GOT3 (cell line): Measurements from ENCODE around the gene PRMT5.

ENCODE experiments used
- DNase-seq: peaks from one replicate; lab custom pipeline; 2025; ENCODE audit warnings: mixed read lengths; lab: John Stamatoyannopoulos, UW

The PRMT5 gene

DNA sequence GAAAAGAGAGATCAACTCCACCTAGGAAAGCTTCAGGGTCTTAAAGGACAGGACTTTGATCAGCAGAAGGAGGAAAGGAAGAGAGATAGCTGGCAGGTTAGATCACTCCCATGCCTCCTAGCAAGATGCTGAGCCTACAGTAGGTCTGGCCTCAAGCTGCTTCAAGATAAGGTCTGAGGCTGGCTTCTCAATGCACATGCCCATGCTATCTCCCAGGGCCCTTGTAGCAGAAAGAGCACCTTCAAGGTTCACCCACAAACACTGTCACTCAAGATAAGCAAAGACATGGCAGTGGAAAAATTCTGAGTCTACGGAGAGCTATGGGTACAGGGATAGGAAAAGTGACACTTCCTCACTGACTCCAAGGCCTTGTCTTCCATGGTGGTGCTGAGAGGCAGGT is 31.8 kb downstream of the PRMT5 start:
- no peak for DNase-seq

DNA sequence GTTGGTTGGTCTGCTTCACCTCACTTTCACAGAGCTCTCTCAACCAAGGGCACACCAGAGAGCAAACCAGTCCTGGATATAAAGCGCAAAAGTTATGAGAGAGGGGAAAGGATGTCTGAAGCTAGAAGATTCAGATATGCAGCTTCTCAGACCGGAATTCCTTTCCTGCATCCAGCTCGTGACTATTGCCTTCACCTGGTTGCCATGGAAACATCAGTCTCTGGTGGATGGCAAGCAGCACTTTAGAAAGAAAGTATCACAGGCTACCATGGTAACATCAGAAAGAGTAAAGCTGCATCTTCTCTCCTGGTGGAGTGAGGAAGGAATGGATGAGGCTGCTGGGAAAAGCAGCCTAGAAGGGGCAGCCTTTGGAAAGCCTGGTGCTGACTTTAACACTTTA is 32.4 kb downstream of the PRMT5 start:
- no peak for DNase-seq

DNA sequence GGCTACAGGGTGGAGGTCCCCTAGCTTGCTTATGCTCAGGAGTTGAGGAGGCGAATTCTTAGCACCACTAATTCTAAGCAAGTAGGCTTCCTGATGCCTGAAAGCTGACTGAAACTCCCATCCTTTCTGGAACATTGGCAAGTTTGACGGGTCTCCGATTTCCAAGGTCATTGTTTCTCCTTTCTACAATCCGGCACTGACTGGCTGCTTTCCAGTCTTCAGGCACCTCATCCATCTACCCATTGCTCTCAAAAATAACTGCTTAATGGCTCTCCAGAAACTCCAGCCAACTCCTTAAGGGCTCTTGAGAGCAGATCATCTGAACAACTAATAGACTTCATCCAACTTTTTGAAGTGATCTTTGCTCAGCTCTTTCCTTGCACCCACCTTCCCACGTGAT is 32.8 kb downstream of the PRMT5 start:
- DNase-seq, result no peak

DNA sequence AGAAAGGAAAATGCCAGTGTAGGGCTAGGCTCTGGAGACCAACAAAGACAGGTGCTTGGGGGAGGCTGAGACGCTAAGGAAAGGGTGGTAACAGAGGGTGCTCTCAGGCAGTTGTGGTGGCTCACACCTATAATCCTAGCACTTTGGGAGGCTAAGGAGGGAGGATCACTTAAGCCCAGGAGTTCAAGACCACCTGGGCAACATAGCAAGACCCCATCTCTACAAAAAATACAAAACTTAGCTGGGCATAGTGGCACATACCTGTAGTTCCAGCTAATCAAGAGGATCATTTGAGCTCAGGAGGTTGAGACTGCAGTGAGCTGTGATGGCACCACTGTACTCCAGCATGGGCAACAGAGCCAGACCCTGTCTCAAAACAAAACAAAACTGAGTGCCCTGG is 33.8 kb downstream of the PRMT5 start:
- DNase-seq, result no peak

DNA sequence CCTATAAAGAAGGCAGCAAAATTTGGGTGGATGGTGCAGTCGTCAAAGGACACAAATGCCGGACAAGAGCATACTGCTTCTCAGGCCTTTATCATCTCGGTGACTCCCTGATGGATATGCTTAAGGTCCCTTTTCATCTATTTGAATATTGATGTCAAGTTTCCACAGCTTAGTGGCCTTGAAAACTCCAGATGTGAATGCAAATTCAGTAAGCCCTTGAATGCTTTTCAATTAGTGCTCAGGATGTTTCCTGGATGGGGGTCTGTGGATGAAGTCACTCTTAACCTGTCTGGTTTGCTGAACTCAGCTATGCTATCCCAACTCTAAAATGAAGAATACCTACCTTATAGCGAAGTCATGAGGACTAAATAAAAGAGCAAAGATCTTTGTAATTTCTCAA is 35.5 kb downstream of the PRMT5 start:
- no peak for DNase-seq

DNA sequence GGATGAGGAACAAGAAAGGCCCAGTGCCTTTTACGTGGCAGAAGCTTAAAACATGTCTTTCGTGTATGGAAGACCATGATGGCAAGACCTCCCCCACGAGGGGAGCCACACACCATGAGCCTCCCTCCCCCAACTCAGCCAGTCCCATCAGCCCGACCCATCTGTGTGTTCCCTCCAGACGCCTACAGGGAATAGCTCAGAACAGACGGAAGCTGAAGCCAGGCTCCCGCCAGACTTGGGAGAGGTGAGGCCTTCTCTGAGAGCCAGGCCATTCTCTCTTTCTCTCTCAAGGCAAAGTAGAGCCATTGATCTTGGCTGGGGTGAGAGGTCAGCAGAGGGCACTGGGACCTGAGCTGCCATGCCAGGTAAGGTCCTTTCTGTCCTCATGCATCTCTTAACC is 36.7 kb downstream of the PRMT5 start:
- DNase-seq, result no peak

DNA sequence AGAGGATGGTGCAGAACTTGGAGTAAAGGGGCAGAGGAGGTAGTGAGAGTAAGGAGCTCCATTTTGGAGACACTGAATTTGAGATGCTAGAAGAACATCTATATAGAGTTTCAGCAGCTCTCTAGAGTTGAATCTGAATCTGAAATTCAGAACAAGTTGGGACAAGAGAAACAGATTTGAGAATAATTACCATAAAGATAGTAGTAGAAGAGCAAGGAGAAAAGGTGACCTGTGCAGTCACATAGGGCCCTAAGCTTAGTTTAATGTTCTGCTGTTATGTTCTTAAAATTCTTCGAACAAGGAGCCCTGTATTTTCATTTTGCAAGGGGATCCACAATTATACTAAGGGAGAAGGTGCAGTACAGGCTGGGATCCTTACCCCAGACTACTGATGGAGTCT is 38.8 kb downstream of the PRMT5 start:
- no peak for DNase-seq

DNA sequence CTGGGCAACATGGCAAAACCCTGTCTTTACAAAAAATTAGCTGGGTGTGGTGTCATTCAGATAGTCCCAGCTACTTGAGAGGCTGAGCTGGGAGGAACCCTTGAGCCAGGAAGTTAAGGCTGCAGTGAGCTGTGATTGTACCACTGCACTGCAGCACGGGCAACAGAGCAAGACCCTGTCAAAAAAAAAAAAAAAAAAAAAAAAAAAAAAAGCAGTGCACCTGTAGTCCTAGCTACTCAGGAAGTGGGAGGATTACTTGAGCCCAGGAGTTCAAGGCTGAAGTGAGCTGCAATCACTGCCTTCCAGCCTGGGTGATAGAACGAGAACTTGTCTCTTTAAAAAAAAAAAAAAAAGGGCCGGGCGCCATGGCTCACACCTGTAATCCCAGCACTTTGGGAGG is 40.5 kb downstream of the PRMT5 start:
- DNase-seq, result no peak

DNA sequence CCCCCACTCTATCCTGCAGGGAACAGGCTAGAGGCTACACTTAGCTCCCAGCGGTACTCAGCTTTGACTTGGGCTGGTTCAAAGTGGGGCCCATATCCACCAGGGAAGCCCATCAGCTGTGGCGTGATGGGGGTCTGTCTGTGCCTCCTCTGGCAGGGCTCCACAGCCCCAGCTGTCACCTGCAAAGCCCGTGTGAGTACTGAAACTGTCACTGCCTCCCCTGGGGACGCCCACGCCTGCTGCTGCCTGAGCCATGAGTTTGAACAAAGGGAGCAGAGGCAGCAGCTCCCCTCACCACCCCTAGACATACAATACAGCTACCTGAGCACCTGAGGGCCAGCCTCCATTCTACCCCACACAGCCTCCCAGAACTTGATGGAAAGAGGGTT is 41.2 kb downstream of the PRMT5 start:
- no peak for DNase-seq

DNA sequence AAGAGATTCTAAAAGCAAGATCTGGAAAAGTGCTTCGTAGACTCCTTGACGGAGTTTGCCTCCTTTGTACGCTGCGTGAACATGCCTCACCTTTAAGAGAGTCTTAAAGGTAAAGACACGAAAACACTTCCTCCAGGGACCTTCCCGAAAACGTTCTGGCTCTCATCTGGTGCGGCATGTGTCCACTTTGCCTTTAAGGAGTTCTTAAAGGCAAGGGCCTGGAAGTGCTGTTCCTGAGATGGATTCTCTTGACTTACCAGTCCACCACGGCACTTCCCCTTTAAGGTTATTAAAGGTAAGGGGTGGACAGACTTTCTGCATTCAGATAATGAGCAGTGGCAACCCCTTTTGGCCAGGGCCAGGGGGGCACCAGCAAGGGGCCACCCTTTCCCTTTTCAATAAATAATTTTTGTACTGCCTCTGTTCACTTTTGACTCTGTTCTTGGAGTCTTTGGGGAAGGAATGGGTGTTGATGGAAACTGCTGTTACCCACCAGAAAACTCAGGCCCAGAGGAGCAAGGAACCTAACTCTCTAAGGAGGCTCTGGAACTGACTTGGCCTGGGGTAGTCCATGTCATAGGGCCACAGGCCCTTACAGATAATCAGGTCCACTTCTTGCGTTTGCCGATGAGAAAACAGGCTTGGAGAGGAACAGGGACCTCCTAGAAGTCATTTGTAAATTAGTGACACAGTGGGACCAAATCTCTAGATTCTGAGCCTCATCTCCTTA is 41.8 kb downstream of the PRMT5 start:
- no peak for DNase-seq

DNA sequence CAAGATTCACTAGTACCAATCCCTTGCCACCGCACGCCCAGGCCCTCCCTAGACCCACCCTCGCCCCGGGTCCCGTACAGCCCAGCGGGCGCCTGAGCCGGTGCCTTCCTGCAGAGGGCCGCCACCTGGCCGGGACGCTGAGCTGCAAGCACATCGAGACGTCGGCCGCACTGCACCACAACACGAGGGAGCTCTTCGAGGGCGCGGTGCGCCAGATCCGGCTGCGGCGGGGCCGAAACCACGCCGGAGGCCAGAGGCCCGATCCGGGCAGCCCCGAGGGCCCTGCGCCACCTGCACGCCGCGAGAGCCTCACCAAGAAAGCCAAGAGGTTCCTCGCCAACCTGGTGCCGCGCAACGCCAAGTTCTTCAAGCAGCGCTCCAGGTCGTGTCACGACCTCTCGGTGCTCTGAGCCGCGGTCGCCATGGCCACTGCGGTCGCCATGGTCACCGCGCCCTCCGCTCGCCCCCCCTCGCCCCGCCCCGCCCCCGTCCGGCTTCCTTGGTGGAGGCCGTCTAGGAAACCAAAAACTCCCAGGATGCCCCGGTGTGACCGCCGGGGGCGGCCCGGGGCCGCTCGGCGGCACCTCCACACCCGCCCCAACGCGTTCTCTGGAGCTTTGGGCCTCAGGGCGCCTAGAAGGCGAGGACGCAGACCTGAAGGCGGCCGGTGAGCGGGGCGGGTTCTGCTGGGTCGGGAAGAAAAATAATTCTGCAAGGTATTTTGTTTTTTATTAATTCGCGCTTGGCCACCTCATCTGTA is 42.5 kb downstream of the PRMT5 start:
- no peak for DNase-seq

DNA sequence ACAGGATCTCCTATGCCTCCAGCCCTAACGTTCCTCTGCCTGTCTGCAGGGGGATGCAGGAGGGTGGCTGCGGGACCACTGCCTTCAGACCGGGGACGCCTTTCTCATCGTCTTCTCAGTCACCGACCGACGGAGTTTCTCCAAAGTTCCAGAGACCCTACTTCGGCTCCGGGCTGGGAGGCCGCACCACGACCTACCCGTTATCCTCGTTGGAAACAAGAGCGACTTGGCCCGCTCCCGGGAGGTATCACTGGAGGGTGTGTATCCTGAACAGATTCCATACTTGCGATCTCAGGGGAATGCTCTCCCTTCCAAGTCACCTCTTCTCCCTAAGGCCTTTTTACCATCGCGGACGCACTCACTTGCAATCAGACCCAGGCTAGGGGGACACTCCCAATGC is 43.2 kb downstream of the PRMT5 start:
- DNase-seq, result no peak

DNA sequence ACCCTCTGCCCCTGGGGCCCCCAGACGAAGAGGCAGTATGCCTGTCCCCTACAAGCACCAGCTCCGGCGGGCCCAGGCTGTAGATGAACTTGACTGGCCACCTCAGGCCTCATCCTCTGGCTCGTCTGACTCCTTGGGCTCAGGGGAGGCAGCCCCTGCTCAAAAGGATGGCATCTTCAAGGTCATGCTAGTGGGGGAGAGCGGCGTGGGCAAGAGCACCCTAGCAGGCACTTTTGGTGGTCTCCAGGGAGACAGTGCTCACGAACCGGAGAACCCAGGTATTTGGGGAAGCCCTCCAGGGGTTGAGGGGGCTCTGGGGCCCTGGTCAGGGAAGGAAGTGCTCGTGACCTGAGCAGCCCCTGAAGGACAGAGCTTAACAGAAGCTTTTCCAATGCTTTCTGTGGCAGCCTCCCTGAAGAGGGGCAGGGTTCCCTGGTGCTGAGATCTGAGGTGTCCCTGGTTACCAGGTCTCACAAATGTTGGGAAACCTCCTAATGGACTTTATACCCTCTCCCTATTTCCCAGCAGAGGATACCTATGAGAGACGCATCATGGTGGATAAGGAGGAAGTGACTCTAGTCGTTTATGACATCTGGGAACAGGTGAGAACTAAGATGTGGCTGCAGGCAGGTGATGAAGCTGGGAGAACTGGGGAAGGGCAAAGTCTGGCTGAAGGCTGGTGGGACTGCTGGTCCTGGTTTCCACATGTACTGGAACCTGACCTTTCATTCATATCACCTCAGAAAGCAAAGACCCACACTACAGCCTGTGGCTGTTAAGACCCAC is 44.2 kb downstream of the PRMT5 start:
- DNase-seq, result no peak

DNA sequence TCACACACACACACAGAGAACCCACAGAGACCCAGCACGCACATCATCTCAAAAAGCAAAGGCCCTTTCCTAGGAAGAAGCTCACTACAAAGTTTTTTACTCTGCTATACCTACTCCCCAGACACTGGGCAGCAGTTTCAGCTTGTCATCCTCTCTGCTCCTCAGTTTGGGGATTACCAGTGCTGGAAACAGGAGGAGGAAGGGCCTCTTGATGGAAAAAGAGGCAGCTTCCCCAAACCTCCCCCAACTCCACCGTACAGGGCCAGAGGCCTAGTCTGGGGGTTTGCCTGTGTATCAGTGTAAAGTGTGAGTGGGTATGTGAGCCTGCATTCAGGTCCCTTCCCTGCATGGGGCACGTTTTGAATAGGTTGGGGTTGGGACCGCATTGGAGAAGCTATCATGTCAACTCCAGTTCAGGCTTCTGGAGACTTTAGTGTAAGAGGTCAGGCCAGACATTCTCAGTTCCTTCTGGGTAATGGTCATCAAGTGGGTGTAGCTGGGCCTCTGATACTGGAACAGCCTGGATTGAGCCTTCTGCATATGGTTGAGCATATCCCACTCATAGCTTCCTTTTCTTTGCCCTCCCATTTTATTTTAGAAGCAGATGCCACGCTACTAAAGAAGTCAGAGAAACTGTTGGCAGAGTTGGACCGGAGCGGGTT is 45.0 kb downstream of the PRMT5 start:
- no peak for DNase-seq

DNA sequence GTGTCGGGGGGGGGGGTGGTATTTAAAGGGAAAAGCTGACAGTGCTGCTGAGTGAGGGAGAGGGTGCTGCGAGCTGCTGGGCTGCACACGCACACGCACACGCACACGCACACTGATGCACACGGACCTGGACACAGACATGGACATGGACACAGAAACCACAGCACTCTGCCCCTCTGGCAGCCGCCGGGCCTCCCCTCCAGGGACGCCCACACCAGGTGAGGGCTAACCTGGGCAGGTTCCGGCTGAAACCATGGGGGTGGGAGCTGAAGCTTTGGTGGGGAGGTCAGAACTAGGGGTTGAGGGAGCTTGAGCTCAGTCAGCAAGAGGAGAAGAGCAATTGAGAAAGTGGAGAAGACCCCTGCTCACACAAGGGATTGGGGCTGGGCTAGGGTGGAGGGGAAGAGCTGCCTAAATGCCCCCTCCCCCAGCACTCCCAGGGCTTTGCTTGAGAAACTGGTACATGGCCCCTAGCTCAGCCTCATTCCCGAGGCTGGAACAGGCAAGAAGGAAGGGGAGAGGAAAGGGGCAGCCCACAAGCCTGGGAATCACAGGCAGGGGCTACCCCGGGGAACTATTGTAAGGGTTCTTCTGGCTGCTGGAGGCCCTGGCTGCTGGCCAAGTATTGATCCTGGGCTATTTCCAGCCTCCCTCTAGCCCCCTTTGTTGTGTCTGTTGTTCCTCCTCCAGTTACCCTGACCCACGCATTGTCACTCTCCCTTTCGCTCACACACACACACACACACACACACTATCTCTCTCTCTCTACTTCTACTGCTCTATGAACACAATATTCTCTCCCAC is 45.8 kb downstream of the PRMT5 start, which contains the start of gene REM2:
REM2 (plus strand) TSS at position 50 of the 804 bp plus-strand sequence; CDS start at position 116, 66 bp downstream.
- DNase-seq, result no peak

DNA sequence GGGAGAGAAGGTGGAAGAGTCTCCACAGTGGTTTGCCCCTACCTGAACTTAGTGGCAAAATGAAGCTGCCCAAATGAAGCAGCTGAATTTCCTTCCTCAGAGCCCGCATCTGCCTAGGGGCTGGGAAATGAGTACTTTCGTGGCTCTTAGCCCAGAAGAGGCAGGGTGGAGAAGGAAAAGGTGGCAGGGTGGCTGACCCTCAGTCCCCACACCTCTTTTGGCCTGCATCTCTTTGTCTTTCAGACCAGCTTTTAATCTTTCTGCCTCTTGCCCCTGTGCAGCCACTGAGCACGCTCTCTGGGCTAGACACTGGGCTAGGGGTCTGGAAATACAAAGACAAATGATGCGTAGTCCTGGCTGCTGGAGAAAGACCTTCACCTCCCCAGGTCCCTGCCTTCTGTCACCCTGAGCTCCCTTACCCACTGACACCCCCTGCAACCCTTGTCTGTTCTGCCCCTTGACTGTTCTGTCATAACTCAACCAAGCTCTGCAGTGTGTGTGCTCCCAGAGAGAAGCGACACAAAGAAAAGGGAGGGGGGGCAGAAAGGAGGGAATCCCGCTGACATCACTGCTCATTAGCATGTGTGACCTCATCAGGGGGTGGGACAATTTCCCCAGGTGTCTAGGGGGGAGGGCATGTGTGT is 46.5 kb downstream of the PRMT5 start:
- no peak for DNase-seq

DNA sequence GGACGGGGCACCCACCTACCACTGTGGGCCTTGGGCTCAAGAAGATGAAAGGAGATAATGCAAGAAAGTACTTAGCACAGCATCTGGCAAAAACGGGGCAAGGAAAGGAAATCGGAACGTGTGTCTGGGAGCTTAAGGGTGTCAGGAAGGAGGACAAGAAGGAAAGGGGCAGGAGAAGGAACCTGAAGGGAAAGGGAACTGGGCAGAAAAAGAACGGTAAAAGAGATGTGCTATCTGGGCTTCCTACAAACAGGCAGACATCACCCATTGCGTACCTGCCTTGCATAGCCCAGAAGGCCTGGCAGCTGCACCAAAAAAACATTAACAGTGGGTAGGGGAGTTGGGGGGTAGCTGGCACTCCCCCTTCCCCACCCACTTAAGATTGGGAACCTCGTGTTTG is 47.1 kb downstream of the PRMT5 start:
- no peak for DNase-seq

DNA sequence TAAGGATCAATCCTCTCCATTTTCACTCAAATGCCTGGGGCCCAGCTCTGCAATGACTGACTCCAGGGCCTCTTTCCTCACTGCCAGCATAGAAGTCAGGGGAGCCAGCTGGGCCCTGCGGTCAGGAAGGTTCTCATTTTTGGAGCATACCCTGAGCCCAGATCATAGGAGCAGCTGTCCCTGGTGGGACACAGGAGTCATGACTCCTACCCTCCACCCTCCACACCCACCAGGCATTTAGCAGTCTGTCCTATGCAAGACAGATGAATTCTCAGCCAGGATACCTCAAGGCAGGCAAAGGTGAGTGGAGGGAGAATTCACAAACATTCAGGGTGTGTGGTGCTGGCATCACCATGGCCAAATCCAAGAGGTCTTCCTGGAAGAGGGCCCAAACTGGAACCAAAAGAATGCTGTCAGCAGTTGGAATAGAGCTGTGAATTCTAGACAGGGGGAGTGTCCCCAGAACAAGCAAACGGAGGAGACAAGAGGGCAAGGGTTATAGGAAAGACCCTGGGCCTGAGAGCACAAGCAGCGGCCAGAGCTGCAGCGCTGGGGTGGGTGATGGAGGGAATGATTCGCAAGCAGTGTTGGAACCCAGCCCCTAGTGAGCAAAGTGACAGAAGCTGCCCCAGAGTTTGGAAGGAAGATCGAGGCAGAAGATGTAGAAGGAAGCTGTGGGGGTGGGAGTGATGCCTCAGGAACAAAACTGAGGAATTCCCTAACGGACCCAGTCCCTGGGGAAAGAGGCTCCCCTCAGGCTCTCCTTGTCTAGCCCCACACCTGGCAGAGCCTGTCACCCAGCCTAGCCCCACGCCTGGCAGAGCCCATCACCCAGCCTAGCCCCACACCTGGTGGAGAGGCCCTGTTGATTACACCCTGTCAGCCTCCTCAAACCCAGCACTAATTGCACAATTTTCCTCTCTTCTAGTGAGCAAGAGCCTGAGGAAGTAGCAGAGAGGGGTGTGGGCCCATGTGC is 50.6 kb downstream of the PRMT5 start:
- DNase-seq, result no peak

DNA sequence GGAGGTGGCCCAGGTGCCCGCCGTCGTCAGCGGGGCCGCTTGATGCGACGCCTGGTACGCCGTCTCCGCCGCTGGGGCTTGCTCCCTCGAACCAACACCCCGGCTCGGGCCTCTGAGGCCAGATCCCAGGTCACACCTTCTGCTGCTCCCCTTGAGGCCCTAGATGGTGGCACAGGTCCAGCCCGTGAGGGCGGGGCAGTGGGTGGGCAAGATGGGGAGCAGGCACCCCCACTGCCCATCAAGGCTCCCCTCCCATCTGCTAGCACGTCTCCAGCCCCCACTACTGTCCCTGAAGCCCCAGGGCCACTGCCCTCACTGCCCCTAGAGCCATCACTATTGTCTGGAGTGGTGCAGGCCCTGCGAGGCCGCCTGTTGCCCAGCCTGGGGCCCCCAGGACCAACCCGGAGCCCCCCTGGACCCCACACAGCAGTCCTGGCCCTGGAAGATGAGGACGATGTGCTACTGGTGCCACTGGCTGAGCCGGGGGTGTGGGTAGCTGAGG is 52.1 kb downstream of the PRMT5 start:
- DNase-seq, result no peak
